IgD-negative memory B cell (primary cell): ENCODE measurements around the gene HPGD. TPM values are rescaled to one million over a fixed set of nuclear protein-coding genes. Genes with fewer than 3 reads are reported as not detected.

Source experiments
- polyA plus RNA-seq: library from polyadenylated mRNA; unstranded; fragments of 300-500 nt; fragmentation: Illumina TruSeq; gene quantifications from one replicate; pipeline ENCODE4 v1.2.3, GENCODE V29; 2021

HPGD gene
- polyA plus RNA-seq, 1 donor from 2014 or later, result 2.3 TPM

Other genes with a start within 250 kb of the HPGD start
- gene FBXO8, start 238.8 kb downstream of the HPGD start, polyA plus RNA-seq, result 16.0 TPM
- gene CEP44, start 238.6 kb downstream of the HPGD start, polyA plus RNA-seq, result 9.9 TPM